ENCODE data around the gene ZNF500.

The ZNF500 gene

GRCh38 chr16:4704913-4705312, 62.0 kb downstream of the ZNF500 start:
- DNase-seq (ENCODE audit: low read depth) = no peak

DNA sequence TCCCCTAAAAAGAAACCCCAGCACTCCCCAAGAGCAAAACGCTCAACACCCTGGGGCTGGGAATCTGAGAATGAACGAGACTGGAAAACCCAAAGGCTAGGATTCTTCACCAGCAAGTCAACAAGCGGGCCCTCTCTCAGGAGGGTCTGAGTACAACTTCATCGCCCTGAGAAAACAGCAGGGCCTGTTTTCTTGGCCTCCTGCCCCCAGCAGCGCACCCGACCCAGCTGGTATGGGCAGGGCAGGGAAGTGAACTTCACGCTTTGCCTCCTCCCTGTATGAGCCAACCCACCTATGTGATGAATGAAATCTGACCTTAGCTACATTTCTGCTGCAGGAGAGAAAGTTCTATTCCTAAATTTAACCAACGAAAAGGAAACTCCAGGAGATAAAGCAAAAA, 62.5 kb downstream of the ZNF500 start:
- DNase-seq (ENCODE audit: low read depth) = no peak

GRCh38 chr16:4703906-4704305, 63.1 kb downstream of the ZNF500 start:
- no peak for DNase-seq (ENCODE audit: low read depth)

- no peak for DNase-seq (ENCODE audit: low read depth)
These were observed 64.5 kb downstream of the ZNF500 start for GRCh38 chr16:4702466-4702808.

DNA sequence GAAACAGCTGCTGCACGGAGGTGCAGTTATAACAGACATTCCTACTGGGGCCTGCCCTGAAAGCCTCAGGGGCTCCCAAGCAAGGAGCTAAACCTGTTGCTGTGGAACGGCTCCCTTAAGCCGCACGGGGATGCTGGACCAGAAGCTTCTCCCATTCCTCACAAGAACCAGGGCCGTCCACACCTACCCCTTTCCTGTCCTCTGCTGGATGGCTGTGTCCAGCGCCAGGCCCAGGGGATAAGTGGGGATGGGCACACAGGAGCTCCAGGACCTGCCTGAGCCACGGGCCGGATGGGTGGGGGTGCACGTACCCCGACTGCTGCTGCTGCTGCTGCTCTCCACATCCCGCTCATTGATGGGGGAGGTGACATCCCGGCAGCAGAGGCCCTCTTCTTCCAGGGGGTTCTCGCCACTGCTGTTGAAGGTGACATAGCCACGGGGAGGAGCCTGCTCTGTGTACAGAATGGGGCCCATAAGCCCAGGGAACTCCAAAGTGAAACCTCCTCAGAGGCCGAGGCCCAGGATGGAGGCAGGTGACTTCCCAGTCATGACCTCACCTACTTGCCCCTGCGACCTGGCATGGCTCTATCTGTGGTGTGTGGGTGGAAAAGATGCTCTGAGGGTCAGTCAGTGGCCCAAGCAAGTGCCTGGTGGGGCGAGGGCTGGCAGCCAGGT, 65.0 kb downstream of the ZNF500 start:
- DNase-seq (ENCODE audit: low read depth) = no peak

- DNase-seq (ENCODE audit: low read depth) = no peak
These were observed 65.8 kb downstream of the ZNF500 start for GRCh38 chr16:4700997-4701743.

GRCh38 chr16:4700380-4700996, 66.5 kb downstream of the ZNF500 start:
- no peak for DNase-seq (ENCODE audit: low read depth)

DNA sequence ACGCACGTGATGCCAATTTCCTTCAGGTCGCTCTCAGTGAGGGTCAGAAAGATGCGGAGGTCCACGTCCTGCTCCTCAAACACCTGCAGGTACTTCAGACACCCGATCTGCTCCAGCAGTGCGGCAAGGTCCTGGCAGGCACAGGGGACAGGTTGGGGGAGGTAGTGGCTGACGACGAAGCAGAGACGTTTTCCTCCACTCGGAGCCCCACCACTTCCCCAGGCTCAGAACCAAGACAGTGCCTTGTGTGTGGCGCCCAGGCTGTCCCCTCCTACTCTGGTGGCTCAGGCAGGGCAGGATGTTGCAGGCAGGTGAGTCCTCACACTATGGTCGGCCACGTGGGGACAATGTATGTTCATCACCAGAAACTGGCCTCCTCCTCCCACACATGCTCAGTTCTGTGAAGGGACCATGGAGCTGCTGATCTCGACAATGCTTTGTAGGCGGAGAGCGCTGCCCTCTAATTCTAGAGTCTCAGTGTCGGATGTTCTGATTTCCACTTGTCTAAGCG, 67.9 kb downstream of the ZNF500 start:
- no peak for DNase-seq (ENCODE audit: low read depth)

- no peak for DNase-seq (ENCODE audit: low read depth)
These were observed 68.5 kb downstream of the ZNF500 start for GRCh38 chr16:4698321-4699045.

Data from activated T-helper 9 cell treated with anti-CD3 and anti-CD28 coated beads, Interleukin-2, amount 50 U/mL, for 16 hours (primary cell).